Pons (tissue), 1 donor: ENCODE measurements around the gene CARS2.
"Not testable (repeated sequence)": the region's sequence is repeated elsewhere in the genome, so short reads cannot be mapped to it uniquely, and the experiment has no call there.

ENCODE experiments used
- DNase-seq: peaks from one replicate; pipeline ENCODE4 v3.0.0-alpha.2; 2016; ENCODE audit warnings: low spot score

Gene CARS2

DNA sequence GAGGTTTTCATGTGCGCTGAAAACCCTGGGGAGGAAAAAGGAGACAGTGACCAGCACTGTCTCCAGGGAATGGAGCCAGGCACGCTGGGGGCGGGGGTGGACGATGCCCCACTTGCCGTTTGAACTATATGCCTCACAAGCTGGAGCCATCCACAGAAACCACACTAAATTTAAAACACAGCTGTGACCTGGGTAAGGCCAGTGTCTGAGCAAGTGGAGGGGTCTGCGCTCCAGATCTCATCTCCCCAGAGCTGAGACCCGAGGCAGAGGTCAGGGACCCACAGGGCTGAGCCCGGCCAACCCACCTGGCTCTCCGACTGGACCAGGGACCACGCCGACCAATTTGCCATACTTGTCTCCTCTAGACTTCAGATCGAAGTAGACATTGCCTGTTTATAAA lies 23.2 kb downstream of the CARS2 start:
- DNase-seq = no peak

DNA sequence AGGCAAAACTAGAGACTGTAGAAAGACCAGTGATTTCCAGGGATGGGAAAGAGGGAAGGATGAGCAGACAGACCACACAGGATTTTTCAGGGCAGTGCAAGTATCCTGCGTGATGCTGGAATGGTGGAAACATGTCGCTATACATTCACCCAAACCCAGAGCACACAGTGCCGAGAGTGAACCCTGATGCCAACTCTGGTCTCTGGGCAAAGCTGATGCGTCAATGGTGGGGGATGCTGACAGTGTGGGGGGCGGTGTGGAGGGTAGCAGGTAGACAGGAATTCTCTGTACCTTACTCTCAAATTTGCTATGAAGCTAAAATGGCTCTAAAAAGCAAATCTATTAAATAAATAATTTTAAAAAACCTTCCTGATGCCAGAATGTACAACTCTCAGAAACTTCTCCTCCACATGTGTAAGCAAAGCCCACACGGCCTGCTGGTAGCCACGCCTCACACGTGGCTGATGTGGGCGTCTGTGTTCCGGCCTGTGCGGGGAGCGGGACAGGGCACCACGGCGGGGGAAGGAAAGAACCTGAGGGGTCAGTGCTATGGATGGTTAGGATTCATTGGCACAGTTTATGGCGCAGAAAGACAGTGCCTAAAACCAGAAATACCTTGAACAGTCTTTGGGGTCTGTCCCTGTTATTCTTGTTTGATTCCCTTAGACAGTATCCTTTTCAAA lies 23.9 kb downstream of the CARS2 start:
- no peak for DNase-seq

DNA sequence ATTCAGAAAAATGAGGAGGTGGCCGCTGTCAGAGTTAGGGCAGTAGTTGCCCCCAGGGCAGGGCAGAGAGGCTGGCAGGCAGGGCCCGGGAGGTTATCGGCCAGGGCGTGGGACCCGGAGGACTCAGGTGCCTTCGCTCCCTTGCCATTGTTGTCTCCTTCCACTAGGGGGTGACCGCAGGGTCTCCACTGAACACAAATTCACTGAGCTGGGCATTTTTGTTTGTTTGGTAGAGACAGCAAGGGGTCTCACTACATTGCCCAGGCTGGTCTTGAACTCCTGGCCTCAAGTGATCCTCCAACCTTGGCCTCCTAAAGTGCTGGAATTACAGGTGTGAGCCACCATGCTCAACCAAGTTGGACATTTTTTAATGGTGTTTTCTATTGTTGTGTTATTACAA lies 25.1 kb downstream of the CARS2 start:
- no peak for DNase-seq

DNA sequence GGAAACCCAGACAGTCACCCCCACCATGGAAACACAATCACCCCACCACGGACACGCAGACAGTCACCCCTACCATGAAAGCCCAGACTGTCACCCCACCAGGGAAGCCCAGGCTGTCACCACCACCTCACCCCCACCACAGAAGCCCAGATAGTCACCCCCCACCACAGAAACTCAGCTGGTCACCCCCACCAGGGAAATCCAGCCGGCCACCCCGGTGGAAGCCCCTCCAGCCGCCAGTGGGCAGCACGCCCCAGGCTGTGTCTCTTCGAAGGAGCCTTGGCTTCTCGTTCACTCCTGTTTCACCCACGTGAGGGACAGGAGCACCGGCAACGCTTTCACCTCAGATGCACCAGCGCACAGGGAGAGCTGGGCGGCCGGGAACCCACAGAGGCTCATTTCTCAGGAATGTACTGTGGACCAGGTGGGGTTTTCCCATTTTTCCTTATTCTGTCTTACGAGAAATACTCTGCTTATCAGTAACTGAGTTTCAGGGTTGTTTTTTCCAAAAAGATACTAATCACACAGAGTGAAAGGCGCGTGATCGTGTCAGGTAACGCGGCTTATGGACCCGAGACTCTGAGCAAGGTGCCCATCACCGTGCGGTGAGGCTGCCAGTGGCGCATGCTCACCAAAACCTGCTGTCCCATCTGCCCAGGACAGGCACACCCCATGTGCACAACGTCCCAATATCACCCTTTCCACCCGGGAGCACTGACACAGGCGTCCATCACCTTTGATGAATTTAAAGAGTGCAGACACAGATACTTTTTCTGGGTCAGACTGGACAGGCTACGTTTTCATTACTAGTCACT lies 28.0 kb downstream of the CARS2 start:
- no peak for DNase-seq

DNA sequence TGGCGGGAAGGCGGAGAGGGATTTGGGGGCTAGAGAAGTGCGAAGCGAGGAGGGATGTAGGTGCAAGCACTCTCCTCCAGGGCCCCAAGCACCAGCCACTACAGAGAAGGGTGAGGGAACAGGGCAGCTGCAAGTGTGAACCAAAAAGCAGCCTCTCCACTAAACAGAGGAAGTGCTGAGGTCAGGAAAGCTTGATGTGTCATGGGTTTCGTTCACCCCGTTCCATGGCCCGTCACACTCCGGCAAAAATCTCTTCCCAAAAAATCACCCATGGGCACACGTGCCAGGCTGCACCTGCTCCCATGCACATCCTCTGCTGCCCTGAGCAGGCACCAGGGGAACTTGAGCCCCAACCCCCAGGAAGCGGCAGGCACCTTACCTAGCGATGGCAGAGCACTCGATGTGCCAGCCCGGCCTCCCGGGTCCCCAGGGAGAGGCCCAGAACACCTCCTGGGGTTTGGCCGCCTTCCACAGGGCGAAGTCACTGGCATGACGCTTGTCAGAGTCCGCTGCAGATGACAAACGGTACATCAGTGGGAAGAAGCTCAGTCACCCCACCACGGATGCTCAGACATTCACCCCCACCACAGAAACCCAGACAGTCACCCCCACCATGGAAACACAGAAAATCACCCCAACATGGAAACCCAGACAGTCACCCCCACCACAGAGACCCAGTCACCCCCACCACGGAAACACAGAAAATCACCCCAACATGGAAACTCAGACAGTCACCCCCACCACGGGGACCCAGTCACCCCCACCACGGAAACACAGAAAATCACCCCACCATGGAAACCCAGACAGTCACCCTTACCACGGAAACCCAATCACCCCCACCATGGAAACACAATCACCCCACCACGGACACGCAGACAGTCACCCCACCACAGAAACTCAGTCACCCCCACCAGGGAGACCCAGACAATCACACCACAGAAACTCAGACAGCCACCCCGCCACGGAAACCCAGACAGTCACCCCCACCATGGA lies 29.0 kb downstream of the CARS2 start:
- peak; percentile 18 for DNase-seq

DNA sequence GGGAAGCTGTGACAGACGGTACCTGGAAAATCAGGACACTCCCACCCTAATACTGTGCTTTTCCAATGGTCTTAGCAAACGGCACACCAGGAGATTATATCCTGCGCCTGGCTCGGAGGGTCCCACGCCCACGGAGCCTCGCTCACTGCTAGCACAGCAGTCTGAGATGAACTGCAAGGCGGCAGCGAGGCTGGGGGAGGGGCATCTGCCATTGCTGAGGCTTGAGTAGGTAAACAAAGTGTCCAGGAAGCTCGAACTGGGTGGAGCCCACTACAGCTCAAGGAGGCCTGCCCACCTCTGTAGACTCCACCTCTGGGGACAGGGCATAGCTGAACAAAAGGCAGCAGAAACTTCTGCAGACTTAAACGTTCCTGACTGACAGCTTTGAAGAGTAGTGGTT lies 36.1 kb downstream of the CARS2 start:
- not testable (repeated sequence) for DNase-seq

DNA sequence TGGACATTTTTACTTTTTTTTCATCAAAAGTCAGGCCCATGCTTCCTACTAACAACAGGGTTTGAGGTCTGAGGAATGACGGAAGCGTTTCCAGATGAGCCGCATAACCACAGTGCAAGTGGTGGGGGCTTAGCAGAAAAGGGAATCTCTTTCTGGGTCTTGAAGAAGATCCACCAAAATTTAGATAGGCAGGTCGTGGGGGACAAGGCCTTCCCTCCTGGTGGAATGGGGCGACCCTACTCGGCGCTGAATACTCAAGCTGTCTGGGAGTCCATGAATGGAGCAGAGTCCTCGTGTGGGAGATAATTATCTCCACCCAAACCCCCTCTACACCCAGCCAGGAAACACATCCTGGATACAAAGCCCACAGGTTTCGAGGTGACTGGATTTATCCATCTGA lies 36.9 kb downstream of the CARS2 start:
- no peak for DNase-seq

DNA sequence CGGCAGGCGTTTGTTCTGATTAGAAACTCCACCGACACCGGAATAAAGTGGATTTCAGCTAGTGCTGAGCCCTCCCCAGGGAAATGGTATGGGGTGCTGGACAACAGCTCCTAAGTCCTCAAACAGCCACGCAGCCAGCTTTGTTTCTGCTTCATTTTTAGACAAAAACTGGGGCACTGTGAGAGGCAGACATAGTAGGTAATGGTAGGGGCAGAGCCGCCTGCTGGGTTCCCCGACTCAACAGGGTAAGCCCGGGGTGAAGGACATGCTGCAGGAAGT lies 39.7 kb downstream of the CARS2 start:
- no peak for DNase-seq

DNA sequence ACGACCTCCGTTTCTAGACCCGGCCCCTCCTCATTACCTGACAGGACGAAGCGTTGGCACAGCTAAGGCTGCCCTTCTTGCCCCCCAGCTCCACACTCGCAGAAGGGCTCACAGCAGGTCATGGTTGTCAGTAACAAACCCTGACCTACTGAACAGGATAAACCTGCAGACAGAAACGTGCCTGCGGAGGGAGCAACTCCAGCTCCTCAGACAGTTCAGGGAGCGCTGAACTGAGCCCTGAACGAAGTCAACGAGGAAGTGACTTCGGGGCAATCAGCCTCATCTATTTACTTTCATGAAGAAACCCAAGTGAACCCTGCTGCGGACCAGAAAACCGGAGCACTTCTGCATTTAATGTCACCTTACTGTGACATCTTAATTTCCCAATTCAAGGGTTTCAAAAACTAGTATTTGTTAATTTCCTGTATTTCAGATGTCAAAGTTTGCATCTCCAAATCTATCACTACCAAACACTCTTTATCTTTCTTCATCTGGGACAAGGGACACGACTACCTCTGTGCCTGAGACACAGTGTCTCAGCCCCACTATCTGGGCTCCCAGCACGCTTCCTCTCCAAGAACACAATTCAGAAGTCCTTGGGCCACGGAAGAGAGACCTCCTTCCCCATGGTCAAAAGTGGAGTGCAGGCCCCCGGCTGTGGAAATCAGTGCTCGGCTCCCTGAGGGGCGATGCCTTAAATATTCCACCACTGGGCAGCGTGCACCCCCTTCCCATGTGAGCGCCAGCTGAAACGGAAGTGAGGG lies 40.2 kb downstream of the CARS2 start:
- no peak for DNase-seq

DNA sequence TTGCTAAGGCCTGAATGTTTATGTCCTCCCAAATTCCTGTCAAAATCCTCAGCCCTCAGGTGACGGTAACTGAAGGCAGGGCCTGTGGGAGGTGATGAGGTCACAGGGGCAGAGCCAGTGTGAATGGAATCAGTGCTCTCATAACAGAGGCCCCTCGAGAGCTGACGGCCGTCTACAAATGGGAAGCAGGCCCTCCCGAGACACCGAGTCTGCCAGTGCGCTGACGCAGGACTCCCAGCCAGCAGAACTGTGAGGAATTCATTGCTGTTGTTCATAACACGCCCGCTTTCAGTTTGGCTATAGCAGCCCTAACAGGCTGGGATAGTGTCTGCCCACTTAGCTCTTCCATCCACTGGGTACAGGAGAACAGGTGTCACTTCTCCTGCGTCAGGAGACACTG lies 41.2 kb downstream of the CARS2 start:
- DNase-seq = no peak

DNA sequence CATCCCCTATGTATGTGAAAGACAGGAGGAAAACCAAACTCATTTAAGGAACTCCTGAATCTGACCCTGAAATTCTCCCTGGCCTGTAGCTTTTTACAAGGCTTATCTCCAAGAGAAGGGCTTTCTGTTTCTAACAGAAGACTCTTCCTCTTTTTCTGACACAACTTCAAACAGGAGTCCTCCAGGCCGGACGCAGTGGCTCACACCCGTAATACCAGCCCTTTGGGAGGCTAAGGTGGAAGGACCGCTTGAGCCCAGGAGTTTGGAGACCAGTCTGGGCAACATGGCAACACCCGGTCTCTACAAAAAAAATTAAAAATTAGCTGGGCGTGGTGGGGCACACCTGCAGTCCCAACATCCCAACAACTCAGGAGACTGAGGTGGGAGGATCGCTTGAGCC lies 41.9 kb downstream of the CARS2 start:
- no peak for DNase-seq

DNA sequence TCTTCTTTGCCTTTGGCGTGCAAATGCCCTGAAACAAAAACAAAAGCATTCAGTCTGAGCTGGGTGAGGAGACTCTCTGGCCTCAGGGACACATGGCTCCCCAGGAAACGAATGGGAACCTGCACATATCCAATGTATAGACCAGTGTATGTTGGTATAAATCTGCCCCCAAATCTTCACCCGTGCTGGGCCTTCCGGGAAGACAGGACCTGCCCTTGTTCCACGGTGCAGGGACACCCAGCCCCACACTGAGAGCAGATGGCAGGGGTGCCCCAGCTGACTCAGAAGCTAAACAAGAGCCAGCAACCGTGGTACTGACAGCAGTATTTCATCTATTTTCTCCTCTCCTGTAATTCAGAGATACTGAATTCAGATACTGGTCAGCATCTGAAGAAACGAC lies 42.4 kb downstream of the CARS2 start:
- DNase-seq = no peak

DNA sequence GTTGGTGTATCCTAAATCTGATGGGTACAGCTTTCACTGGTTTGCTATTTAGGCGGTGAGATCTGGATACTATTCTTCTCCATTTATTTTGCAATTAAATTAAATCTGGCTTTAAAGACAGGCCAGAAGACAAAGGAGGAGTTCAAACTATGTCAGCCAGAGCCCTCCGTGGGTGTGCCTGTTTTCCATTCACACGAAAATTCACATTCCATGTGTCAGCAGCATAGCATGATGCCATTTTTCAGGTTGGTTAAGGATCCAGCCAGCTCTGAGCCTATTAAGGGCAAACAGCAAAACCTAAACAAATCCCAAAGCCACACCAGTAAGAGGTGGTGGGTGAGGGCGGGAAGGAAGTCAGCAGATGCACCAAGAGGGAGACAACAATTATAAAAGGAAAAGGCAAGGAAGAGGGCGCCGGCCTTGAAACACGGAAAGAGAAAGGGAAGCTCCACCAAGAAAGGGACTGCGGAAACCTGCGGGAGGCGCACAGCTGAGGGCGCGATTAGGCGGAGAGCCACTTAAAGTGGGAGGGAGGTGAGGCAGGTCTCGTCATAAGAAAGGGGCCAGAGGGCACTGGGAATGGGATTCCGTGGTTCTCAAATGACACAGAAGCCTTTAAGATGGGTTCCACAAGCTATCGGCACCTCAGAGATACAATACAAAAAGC lies 43.0 kb downstream of the CARS2 start:
- no peak for DNase-seq

DNA sequence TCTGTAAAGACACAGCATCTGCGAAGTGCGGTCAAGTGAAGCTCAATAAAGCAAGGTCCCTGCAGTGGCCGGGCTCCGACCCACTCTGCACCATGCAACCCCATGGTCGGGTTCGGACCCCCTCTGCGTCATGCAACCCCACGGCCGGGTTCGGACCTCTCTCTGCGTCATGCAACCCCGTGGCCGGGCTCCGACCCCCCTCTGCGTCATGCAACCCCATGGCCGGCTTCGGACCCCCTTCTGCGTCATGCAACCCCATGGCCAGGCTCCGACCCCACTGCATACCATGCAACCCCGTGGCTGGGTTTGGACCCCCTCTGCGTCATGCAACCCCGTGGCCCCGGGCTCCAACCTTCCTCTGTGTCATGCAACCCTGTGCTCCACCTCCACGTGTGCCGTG lies 43.8 kb downstream of the CARS2 start:
- DNase-seq = no peak

DNA sequence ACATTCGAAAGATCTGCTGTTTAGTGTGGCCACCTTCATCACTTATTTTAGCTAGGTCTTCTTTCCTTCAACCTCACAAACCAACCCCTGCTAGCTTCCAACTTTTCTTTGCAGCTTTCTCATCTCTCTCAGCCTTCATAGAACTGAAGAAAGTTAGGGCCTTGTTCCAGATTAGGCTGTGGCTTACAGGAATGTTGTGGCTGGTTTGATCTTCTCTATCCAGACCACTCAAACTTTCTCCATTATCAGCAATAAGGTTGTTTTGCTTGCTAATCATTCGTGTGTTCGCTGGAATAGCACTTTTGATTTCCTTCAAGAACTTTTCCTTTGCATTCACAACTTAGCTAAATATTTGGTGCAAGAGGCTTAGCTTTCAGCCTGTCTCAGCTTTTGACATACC lies 44.7 kb downstream of the CARS2 start:
- no peak for DNase-seq

DNA sequence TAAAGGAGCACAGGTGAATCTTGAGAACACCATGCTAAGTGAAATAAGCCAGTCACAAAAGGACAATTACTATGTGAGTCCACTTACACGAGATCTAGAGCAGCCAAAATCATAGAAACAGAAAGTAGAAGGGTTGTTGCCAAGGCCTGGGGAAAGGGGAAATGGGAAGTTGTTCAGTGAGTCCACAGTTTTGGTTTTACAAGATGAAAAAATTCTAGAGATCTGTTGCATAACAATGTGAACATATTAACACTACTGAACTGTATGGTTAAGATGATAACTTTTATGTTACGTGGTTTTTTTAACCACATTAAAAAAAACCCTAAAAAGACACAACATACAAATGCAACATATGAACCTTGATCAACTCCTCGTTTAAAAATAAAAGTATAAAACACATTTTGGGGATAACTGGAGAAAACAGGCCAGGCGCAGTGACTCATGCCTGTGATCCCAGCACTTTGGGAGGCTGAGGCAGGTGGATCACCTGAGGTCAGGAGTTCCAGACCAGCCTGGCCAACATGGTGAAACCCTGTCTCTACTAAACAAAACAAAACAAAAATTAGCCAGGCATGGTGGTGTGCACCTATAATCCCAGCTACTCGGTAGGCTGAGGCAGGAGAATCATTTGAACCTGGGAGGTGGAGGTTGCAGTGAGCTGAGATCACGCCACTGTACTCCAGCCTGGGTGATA lies 47.6 kb downstream of the CARS2 start:
- DNase-seq = peak; percentile 56

DNA sequence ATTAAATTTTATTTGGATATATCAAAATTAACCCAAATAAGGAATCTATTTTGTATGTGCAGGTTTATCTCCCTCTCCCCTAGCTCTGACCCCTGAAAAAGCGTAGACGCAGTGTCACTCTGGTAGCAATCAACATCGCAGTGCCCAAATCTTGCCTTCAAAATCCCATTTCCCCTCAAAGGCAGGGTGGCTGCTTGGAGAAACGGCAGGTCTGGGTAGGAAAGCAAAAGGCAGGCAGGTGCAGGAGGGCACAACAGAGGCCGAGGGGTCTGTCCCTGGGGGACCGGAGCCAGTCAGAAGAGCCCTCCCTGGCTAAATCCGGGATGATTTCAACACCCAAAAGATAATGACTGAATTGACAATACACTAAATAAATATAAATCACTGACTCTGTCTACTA lies 48.7 kb downstream of the CARS2 start:
- DNase-seq = no peak

DNA sequence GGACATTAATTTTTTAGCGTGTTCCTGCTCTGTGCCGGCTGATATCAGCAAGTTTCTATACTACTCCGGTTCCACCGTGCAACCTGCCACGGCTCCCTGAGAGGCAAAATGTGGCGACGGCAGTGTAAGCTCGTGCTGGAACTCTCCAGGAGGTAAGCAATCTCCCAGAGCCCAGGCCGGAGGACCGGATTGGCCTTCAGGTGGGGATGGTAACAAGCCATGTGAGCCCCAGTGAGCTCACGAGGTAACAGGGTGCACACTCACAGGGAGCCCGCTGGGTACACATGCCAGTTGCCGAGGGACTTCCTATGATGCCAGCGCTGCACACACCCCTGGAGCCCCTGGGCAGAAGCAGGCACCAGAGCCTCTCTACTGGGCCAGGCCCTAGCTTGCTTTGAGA lies 52.1 kb downstream of the CARS2 start:
- DNase-seq = no peak

DNA sequence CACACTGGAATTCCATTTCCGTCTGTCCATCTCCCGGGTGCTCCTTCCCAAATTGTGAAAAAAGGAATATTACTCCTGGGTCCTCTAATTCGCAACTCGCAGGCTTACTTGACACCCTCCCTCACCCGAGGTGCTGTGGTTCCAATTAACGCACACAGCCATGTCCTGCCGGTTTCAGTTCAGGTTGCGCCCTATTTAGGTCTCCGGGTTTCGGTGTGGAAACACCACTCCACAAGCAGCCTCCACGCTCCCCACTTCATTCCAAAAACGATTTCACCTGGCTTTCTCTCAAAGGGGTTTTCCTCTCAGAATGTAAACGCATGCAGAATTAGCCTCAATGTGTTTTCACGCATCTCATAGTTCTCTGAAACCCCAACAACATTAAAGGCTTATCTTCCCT lies 52.6 kb downstream of the CARS2 start:
- DNase-seq = no peak

DNA sequence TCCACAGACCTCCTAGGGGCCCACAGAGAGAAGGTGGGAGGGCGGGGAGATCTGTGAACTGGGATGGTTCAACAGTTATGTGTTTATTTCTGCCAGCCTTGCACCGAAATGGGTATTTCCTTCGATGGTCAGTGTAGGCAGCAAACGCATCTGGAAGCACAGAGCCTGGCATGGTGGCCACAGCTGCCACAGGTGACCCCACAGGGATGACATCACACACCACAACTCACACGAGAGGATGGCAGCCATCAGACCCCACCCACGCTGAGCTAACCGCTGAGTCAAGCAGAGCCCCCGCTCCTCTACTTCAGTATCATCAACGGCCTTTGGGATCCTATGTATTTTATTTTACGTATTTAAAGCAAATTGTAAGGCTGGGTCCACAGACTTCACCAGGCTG lies 53.2 kb downstream of the CARS2 start:
- DNase-seq = no peak

DNA sequence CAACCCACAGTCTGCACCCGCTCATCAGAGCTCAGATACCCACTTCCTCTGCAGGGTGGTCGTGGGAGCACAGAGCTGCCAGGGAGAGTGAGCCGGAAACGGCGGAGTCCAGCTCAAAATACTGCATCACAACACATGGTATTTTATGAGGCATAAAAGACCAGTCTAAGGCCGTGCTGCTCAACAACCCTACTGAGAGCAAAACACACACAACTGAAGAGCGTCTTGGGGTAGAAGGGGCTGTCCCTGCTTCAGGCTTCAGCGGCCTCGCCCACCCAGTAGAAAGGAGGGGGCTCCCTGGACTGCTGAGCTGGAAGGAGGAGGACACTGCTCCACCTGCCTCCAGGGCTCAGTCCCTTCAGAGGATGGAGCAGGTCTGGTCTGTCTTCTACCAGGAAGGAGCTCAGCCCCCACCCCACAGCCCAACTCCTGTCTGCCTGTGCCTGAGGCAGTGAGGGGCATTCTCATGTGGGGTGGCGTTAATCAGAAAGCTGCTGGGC lies 53.6 kb downstream of the CARS2 start:
- DNase-seq = no peak
